ENCODE data around the gene RAD9B.

GRCh38 chr12:110528277-110528839 is 26.2 kb downstream of the RAD9B start:
- TF ChIP-seq CTCF (IDR thresholded peaks at IDR 0.05 in 2 of 3, conservative IDR thresholded peaks at IDR 0.05 in 1 of 3; ENCODE audit: control insufficient read depth in 2 of 3, extremely low read depth in 1 of 3, insufficient read depth in 1 of 3, low read depth in 3 of 3, low read length in 3 of 3) = no peak
- TF ChIP-seq RB1 (IDR thresholded peaks at IDR 0.05; ENCODE audit: borderline replicate concordance) = no peak
- no peak for TF ChIP-seq MAX (IDR thresholded peaks at IDR 0.05; ENCODE audit: low read depth, low read length)
- no peak; the same call in 2 of the 3 replicates for TF ChIP-seq POU2F2 (IDR thresholded peaks at IDR 0.05; ENCODE audit: borderline replicate concordance, low read depth, low read length)
- TF ChIP-seq SRF (IDR thresholded peaks at IDR 0.05; ENCODE audit: low read depth in 2 of 2, low read length in 2 of 2) = no peak
- TF ChIP-seq YY1 (IDR thresholded peaks at IDR 0.05; ENCODE audit: low read depth, low read length) = 0 out of 2 replicates have a peak, but pooled peaks have one; percentile 14
- TF ChIP-seq ATF3 (IDR thresholded peaks at IDR 0.05; ENCODE audit: borderline replicate concordance, extremely low read depth, low read depth, low read length) = no peak
- TF ChIP-seq MYC (IDR thresholded peaks at IDR 0.05; ENCODE audit: insufficient read depth, insufficient read length, insufficient replicate concordance, low read length, severe bottlenecking) = no peak
